ENCODE data around the gene RIMKLA. TPM values are rescaled to one million over a fixed set of nuclear protein-coding genes. Genes with fewer than 3 reads are reported as not detected.

Gene RIMKLA
- total RNA-seq, 1 donor from 2014 or later, result 4.1 TPM

GRCh38 chr1:42343049-42343448, 37.5 kb upstream of the RIMKLA start:
- TF ChIP-seq CTCF (IDR thresholded peaks at IDR 0.05; ENCODE audit: partially characterized antibody, unreplicated experiment), result no peak

DNA sequence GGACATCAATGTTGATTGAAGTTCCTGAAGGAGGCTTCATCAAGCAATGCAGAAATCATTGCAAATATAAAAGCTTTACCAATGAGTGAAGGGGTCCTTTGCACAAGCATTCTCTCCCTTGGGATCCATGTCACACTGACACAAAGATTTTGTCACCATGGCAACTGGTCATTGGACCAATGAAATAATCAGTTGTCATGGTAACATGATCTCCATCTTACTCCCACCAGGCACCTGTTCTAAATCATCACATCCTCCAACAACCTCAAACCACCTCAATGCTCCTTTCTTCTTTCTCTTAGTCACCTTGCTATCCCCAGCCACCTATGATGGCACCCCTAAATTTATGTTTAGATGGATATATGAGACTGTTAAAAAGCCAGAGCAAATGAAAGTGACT, 32.1 kb upstream of the RIMKLA start:
- DNase-seq, result no peak
- peak overlapping the region; percentile 60 for H3K4me3 Mint-ChIP-seq (ENCODE audit: unreplicated experiment)

More at GRCh38 chr1:42343049-42343448, 37.5 kb upstream of the RIMKLA start:
- Mint-ChIP-seq H3K27me3 (ENCODE audit: unreplicated experiment) (peaks cover 2% of the 10 kb centered on the region), H3K36me3 (ENCODE audit: unreplicated experiment) (no peaks in the 10 kb centered on the region), H3K4me1 (ENCODE audit: low read depth, unreplicated experiment) (no peaks in the 10 kb centered on the region), H3K4me3 (ENCODE audit: unreplicated experiment) (no peak overlapping the region), H3K9me3 (ENCODE audit: unreplicated experiment) (no peaks in the 10 kb centered on the region), H3K27ac (ENCODE audit: unreplicated experiment) (no peak overlapping the region)
- no peak for DNase-seq

DNA sequence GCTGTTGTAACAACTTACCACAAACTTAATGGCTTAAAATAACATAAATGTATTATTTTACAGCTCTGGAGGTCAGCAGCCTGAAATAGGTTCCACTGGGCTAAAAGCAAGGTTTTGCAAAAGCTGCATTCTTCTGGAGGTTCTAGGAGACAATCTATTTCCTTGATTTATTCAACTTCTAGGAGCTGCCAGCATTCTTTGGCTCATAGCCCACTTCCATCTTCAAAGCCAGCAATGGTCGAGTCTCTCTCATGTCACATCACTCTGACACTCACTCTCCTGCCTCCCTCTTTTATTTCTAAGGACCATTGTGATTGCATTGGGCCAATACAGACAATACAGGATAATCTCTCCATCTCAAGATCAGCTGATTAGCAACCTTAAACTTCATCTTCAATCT, 30.5 kb upstream of the RIMKLA start:
- Mint-ChIP-seq H3K4me1 (ENCODE audit: low read depth, unreplicated experiment) (peaks cover 4% of the 10 kb centered on the region), H3K36me3 (ENCODE audit: unreplicated experiment) (no peaks in the 10 kb centered on the region), H3K9me3 (ENCODE audit: unreplicated experiment) (no peaks in the 10 kb centered on the region), H3K27me3 (ENCODE audit: unreplicated experiment) (peaks cover 2% of the 10 kb centered on the region), H3K27ac (ENCODE audit: unreplicated experiment) (no peak overlapping the region), H3K4me3 (ENCODE audit: unreplicated experiment) (no peak overlapping the region)
- no peak for TF ChIP-seq CTCF (IDR thresholded peaks at IDR 0.05; ENCODE audit: partially characterized antibody, unreplicated experiment)
- no peak for DNase-seq

More for the DNA sequence above, 32.1 kb upstream of the RIMKLA start:
- no peaks in the 10 kb centered on the region for H3K9me3 Mint-ChIP-seq (ENCODE audit: unreplicated experiment)
- no peak overlapping the region for H3K27ac Mint-ChIP-seq (ENCODE audit: unreplicated experiment)
- no peaks in the 10 kb centered on the region for H3K36me3 Mint-ChIP-seq (ENCODE audit: unreplicated experiment)
- H3K27me3 Mint-ChIP-seq (ENCODE audit: unreplicated experiment), result peaks cover 2% of the 10 kb centered on the region
- no peak for TF ChIP-seq CTCF (IDR thresholded peaks at IDR 0.05; ENCODE audit: partially characterized antibody, unreplicated experiment)
- peaks cover 4% of the 10 kb centered on the region for H3K4me1 Mint-ChIP-seq (ENCODE audit: low read depth, unreplicated experiment)

DNA sequence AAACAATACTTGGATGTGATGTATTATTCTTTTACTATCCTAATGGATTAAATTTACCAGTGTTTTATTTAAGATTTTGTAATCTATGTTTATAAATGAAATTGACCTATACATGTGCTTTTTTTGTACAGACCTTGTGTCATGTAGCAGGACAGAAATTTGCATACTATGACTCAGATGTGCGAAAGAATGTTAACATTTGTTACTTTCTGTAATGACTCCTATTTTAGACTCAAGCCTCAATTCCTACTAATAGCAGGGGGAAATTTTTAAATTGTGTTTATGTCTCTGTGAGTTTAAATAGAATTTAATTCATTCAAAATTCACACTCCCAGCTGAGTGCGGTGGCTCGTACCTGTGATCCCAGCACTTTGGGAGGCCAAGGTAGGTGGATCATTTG, 21.8 kb upstream of the RIMKLA start:
- Mint-ChIP-seq H3K4me3 (ENCODE audit: unreplicated experiment) (no peak overlapping the region), H3K36me3 (ENCODE audit: unreplicated experiment) (no peaks in the 10 kb centered on the region), H3K4me1 (ENCODE audit: low read depth, unreplicated experiment) (no peaks in the 10 kb centered on the region), H3K27me3 (ENCODE audit: unreplicated experiment) (no peaks in the 10 kb centered on the region), H3K9me3 (ENCODE audit: unreplicated experiment) (no peaks in the 10 kb centered on the region), H3K27ac (ENCODE audit: unreplicated experiment) (no peak overlapping the region)
- TF ChIP-seq CTCF (IDR thresholded peaks at IDR 0.05; ENCODE audit: partially characterized antibody, unreplicated experiment), result no peak
- no peak for DNase-seq

DNA sequence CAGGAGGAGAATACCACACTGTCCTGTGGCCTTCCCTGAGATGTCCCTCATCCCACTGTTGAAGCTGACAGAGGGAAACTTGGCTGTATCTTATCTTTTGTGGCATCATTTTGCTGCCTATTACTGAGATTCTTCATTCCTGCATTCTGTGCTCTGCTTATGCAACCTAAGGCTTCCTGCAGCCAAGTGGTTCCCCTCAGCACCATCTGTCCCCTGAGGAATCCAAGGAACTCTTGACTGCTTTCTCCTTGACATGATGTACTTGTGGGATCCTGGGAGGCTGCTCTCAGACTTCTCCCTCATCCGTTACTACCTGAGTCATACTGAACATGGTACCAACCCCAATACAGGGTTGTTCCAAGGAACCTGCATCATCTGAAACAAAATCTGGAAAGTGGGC, 21.1 kb upstream of the RIMKLA start:
- Mint-ChIP-seq H3K4me3 (ENCODE audit: unreplicated experiment) (no peak overlapping the region), H3K4me1 (ENCODE audit: low read depth, unreplicated experiment) (no peaks in the 10 kb centered on the region), H3K27me3 (ENCODE audit: unreplicated experiment) (no peaks in the 10 kb centered on the region), H3K36me3 (ENCODE audit: unreplicated experiment) (no peaks in the 10 kb centered on the region), H3K27ac (ENCODE audit: unreplicated experiment) (no peak overlapping the region), H3K9me3 (ENCODE audit: unreplicated experiment) (no peaks in the 10 kb centered on the region)
- TF ChIP-seq CTCF (IDR thresholded peaks at IDR 0.05; ENCODE audit: partially characterized antibody, unreplicated experiment), result no peak
- DNase-seq, result no peak

Data from glutamatergic neuron (in vitro differentiated cells).